Ectodermal cell (in vitro differentiated cells): ENCODE results near the gene HGD.

Experiments used
- H3K27ac ChIP-seq: 2 replicates; pipeline ENCODE4 v1.7.0; 2013; ENCODE audit warnings: mild to moderate bottlenecking, low read depth, low read length; ENCODE audit not compliant: insufficient read depth, poor library complexity, severe bottlenecking
- H3K27me3 ChIP-seq: 2 replicates; pipeline ENCODE4 v1.7.0; 2013; ENCODE audit warnings: mild to moderate bottlenecking, low read length; ENCODE audit not compliant: insufficient read depth, control insufficient read depth, poor library complexity, severe bottlenecking
- H3K36me3 ChIP-seq: one replicate; pipeline ENCODE4 v1.7.0; 2013; ENCODE audit warnings: low read length; ENCODE audit not compliant: control insufficient read depth, insufficient read depth
- H3K4me1 ChIP-seq: one replicate; pipeline ENCODE4 v1.7.0; 2013; ENCODE audit warnings: low read length; ENCODE audit not compliant: control insufficient read depth, insufficient read depth
- H3K4me3 ChIP-seq: 2 replicates; pipeline ENCODE4 v1.7.0; 2013; ENCODE audit warnings: low read depth, low read length, control low read depth; ENCODE audit not compliant: insufficient read depth
- H3K9me3 ChIP-seq: 2 replicates; pipeline ENCODE4 v1.7.0; 2013; ENCODE audit warnings: mild to moderate bottlenecking, low read length, moderate library complexity; ENCODE audit not compliant: control insufficient read depth
- WGBS, 2 experiments: methylation state at CpG; one replicate each; pipeline ENCODE4 v1.1.7; 2013; ENCODE audit warnings: missing lambda C conversion rate in 2 of 2; 5-methylcytosine and 5-hydroxymethylcytosine counted together

Gene HGD

GRCh38 chr3:120699333-120699732 lies 17.3 kb upstream of the HGD start:
- no peak overlapping the region for H3K27ac ChIP-seq
- H3K36me3 ChIP-seq: no peaks in the 10 kb centered on the region
- no peaks in the 10 kb centered on the region for H3K9me3 ChIP-seq
- H3K27me3 ChIP-seq: no peaks in the 10 kb centered on the region
- no peaks in the 10 kb centered on the region for H3K4me1 ChIP-seq
- no peak overlapping the region for H3K4me3 ChIP-seq
- WGBS, 2 experiments: 92 to 97% methylated on average over 2 to 3 of the region's 3 CpGs

- H3K27me3 ChIP-seq: no peaks in the 10 kb centered on the region
- no peaks in the 10 kb centered on the region for H3K9me3 ChIP-seq
- no peaks in the 10 kb centered on the region for H3K36me3 ChIP-seq
- no peak overlapping the region for H3K4me3 ChIP-seq
- H3K4me1 ChIP-seq: no peaks in the 10 kb centered on the region
- 92% methylated on average over 1 of the region's 1 CpG; no CpG with 5 or more reads in 1 of the 2 experiments for WGBS, 2 experiments
- no peak overlapping the region for H3K27ac ChIP-seq
Measured at GRCh38 chr3:120693439-120694171, 11.6 kb upstream of the HGD start.

- Histone ChIP-seq H3K4me1 (no peaks in the 10 kb centered on the region), H3K36me3 (no peaks in the 10 kb centered on the region), H3K27me3 (no peaks in the 10 kb centered on the region), H3K4me3 (no peak overlapping the region), H3K9me3 (no peaks in the 10 kb centered on the region), H3K27ac (no peak overlapping the region)
- WGBS, 2 experiments: 90 to 94% methylated on average over 3 of the region's 3 CpGs
Measured at GRCh38 chr3:120689395-120689794, 7.4 kb upstream of the HGD start.

GRCh38 chr3:120688121-120688520 lies 6.1 kb upstream of the HGD start:
- Histone ChIP-seq H3K27ac (no peak overlapping the region), H3K27me3 (no peaks in the 10 kb centered on the region), H3K9me3 (no peaks in the 10 kb centered on the region), H3K4me1 (no peaks in the 10 kb centered on the region), H3K4me3 (no peak overlapping the region), H3K36me3 (no peaks in the 10 kb centered on the region)

- 100% methylated on average over 1 of the region's 1 CpG; no CpG with 5 or more reads in 1 of the 2 experiments for WGBS, 2 experiments
- Histone ChIP-seq H3K4me1 (peaks cover 9% of the 10 kb centered on the region), H3K36me3 (no peaks in the 10 kb centered on the region), H3K27ac (no peak overlapping the region), H3K9me3 (no peaks in the 10 kb centered on the region), H3K4me3 (no peak overlapping the region), H3K27me3 (no peaks in the 10 kb centered on the region)
Measured at GRCh38 chr3:120685411-120685810, 3.4 kb upstream of the HGD start.

GRCh38 chr3:120684896-120685295 lies 2.9 kb upstream of the HGD start:
- peaks cover 9% of the 10 kb centered on the region for H3K4me1 ChIP-seq
- H3K9me3 ChIP-seq: no peaks in the 10 kb centered on the region
- 82 to 83% methylated on average over 4 of the region's 4 CpGs for WGBS, 2 experiments
- H3K36me3 ChIP-seq: no peaks in the 10 kb centered on the region
- no peak overlapping the region for H3K4me3 ChIP-seq
- no peaks in the 10 kb centered on the region for H3K27me3 ChIP-seq
- H3K27ac ChIP-seq: no peak overlapping the region

- H3K4me1 ChIP-seq: peaks cover 9% of the 10 kb centered on the region
- no peak overlapping the region for H3K27ac ChIP-seq
- H3K36me3 ChIP-seq: no peaks in the 10 kb centered on the region
- WGBS, 2 experiments: 96 to 97% methylated on average over 3 of the region's 3 CpGs
- no peaks in the 10 kb centered on the region for H3K27me3 ChIP-seq
- H3K4me3 ChIP-seq: no peak overlapping the region
- no peaks in the 10 kb centered on the region for H3K9me3 ChIP-seq
Measured at GRCh38 chr3:120683671-120684301, 1.7 kb upstream of the HGD start.

- H3K4me3 ChIP-seq: no peak overlapping the region
- peaks cover 9% of the 10 kb centered on the region for H3K4me1 ChIP-seq
- H3K36me3 ChIP-seq: no peaks in the 10 kb centered on the region
- no peaks in the 10 kb centered on the region for H3K27me3 ChIP-seq
- no peaks in the 10 kb centered on the region for H3K9me3 ChIP-seq
- WGBS, 2 experiments: 90 to 96% methylated on average over 1 of the region's 1 CpG
- no peak overlapping the region for H3K27ac ChIP-seq
Measured at GRCh38 chr3:120683213-120683612, 1.2 kb upstream of the HGD start.

- H3K4me3 ChIP-seq: no peak overlapping the region
Measured at GRCh38 chr3:120681506-120682038, 467 bp downstream of the HGD start.

GRCh38 chr3:120681018-120681417 lies 1.0 kb downstream of the HGD start:
- no peaks in the 10 kb centered on the region for H3K27me3 ChIP-seq
- no peaks in the 10 kb centered on the region for H3K36me3 ChIP-seq
- H3K4me3 ChIP-seq: no peak overlapping the region
- no peaks in the 10 kb centered on the region for H3K9me3 ChIP-seq
- no peak overlapping the region for H3K27ac ChIP-seq
- H3K4me1 ChIP-seq: peaks cover 9% of the 10 kb centered on the region
- WGBS, 2 experiments: 94 to 97% methylated on average over 2 of the region's 2 CpGs

More at GRCh38 chr3:120681506-120682038, 467 bp downstream of the HGD start:
- WGBS, 2 experiments: 88 to 92% methylated on average over 4 of the region's 4 CpGs
- Histone ChIP-seq H3K9me3 (no peaks in the 10 kb centered on the region), H3K36me3 (no peaks in the 10 kb centered on the region), H3K27ac (no peak overlapping the region), H3K4me1 (peaks cover 9% of the 10 kb centered on the region), H3K27me3 (no peaks in the 10 kb centered on the region)
